Measurements from ENCODE around the gene UBE2E2. TPM values are rescaled to one million over a fixed set of nuclear protein-coding genes. Genes with fewer than 3 reads are reported as not detected.

UBE2E2 gene
- total and polyA plus RNA-seq, 4 donors: 21.5 to 87.5 (median 29.0) TPM

DNA sequence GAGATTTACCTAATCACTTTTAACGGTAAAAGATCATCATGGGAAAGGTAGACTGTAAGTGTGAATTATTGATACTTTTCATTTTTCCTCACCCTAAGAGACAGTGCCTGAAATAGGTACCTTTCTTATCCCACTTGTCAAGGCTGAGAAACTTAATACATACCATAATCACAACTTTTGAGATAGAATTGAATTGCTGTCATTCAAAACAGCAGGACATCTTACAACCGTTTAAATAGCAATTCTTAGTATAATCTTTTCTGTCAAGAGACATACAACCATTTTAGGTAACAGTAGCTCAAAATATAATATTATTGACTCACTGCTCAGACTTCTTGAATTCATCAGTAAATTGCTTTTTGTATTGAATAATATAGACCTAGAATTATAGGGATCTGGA is 10.7 kb downstream of the UBE2E2 start:
- DNase-seq (no peak), ATAC-seq (ENCODE audit: insufficient read depth, low FRiP score) (no peak)
- Histone ChIP-seq H3K36me3 (ENCODE audit: control insufficient read depth in 4 of 4, insufficient read depth in 4 of 4, low read length in 4 of 4) (peaks cover 0 to 3% (median 0%) of the 10 kb centered on the region in 4 donors), H3K27ac (ENCODE audit: low read depth in 1 of 2, low read length in 1 of 2) (no peak overlapping the region), H3K27me3 (ENCODE audit: control insufficient read depth in 3 of 3, insufficient read depth in 3 of 3, low read length in 2 of 3) (no peaks in the 10 kb centered on the region), H3K4me3 (no peak overlapping the region), H3K9ac (ENCODE audit: insufficient read depth in 1 of 2, low read length in 2 of 2) (no peak overlapping the region), H3K9me3 (ENCODE audit: control insufficient read depth in 4 of 4, insufficient read depth in 3 of 4, low read length in 3 of 4) (no peaks in the 10 kb centered on the region), H3K4me1 (ENCODE audit: control insufficient read depth in 5 of 5, insufficient read depth in 5 of 5, low read length in 5 of 5) (peaks cover 0 to 7% (median 0%) of the 10 kb centered on the region in 5 donors)
- no peak for TF ChIP-seq CTCF (IDR thresholded peaks at IDR 0.05; ENCODE audit: control extremely low read depth, extremely low read depth)
- 47 to 88% methylated on average over 2 of the region's 2 CpGs for WGBS, 2 donors

- no peaks in the 10 kb centered on the region for H3K9me3 ChIP-seq (ENCODE audit: control insufficient read depth in 4 of 4, insufficient read depth in 3 of 4, low read length in 3 of 4)
- TF ChIP-seq CTCF (IDR thresholded peaks at IDR 0.05; ENCODE audit: control extremely low read depth, extremely low read depth): no peak
- no peak overlapping the region for H3K27ac ChIP-seq (ENCODE audit: low read depth in 1 of 2, low read length in 1 of 2)
- no peak for ATAC-seq (ENCODE audit: insufficient read depth, low FRiP score)
- no peaks in the 10 kb centered on the region for H3K27me3 ChIP-seq (ENCODE audit: control insufficient read depth in 3 of 3, insufficient read depth in 3 of 3, low read length in 2 of 3)
- H3K4me1 ChIP-seq (ENCODE audit: control insufficient read depth in 5 of 5, insufficient read depth in 5 of 5, low read length in 5 of 5): peaks cover 0 to 19% (median 0%) of the 10 kb centered on the region in 5 donors
- peak in 2 of 3 donors; percentile 35 to 43 for DNase-seq
- H3K36me3 ChIP-seq (ENCODE audit: control insufficient read depth in 4 of 4, insufficient read depth in 4 of 4, low read length in 4 of 4): no peaks in the 10 kb centered on the region
- H3K9ac ChIP-seq (ENCODE audit: insufficient read depth in 1 of 2, low read length in 2 of 2): no peak overlapping the region
- 74 to 87% methylated on average over 5 of the region's 5 CpGs for WGBS, 2 donors
- no peak overlapping the region for H3K4me3 ChIP-seq
Measured at GRCh38 chr3:23217872-23218554, 14.9 kb downstream of the UBE2E2 start.

- Histone ChIP-seq H3K27me3 (ENCODE audit: control insufficient read depth in 3 of 3, insufficient read depth in 3 of 3, low read length in 2 of 3) (no peaks in the 10 kb centered on the region), H3K36me3 (ENCODE audit: control insufficient read depth in 4 of 4, insufficient read depth in 4 of 4, low read length in 4 of 4) (no peaks in the 10 kb centered on the region), H3K9ac (ENCODE audit: insufficient read depth in 1 of 2, low read length in 2 of 2) (no peak overlapping the region), H3K27ac (ENCODE audit: low read depth in 1 of 2, low read length in 1 of 2) (no peak overlapping the region), H3K9me3 (ENCODE audit: control insufficient read depth in 4 of 4, insufficient read depth in 3 of 4, low read length in 3 of 4) (no peaks in the 10 kb centered on the region), H3K4me1 (ENCODE audit: control insufficient read depth in 5 of 5, insufficient read depth in 5 of 5, low read length in 5 of 5) (peaks cover 0 to 19% (median 0%) of the 10 kb centered on the region in 5 donors), H3K4me3 (no peak overlapping the region)
- 39 to 51% methylated on average over 2 of the region's 2 CpGs for WGBS, 2 donors
- ATAC-seq (ENCODE audit: insufficient read depth, low FRiP score) (no peak), DNase-seq (no peak)
- TF ChIP-seq CTCF (IDR thresholded peaks at IDR 0.05; ENCODE audit: control extremely low read depth, extremely low read depth): no peak
Measured at GRCh38 chr3:23219117-23219516, 16.0 kb downstream of the UBE2E2 start.

Data from lung (tissue), 12 donors.